Measurements from ENCODE around the gene PACRG.

GRCh38 chr6:163183806-163184205 lies 456.0 kb downstream of the PACRG start:
- TF ChIP-seq CTCF (IDR thresholded peaks at IDR 0.05) (no peak), POLR2A (IDR thresholded peaks at IDR 0.05) (no peak)

Data from testis (tissue), 2 donors.